Heart left ventricle (tissue), 16 donors: Measurements from ENCODE around the gene PLEKHA7. TPM values are rescaled to one million over a fixed set of nuclear protein-coding genes. Genes with fewer than 3 reads are reported as not detected.

Experiments
- ATAC-seq, 4 donors: fragments of 200-7000 bp; cut with Tn5 transposase; one replicate each; pipeline ENCODE4 v1.9.1; 2020 to 2022; ENCODE audit warnings: moderate library complexity in 4 of 4, mild to moderate bottlenecking in 3 of 4, moderate number of reproducible peaks in 1 of 4
- DNase-seq, 5 donors: peaks; one replicate each; pipeline ENCODE4 v3.0.0-alpha.2; 2020
- H3K27ac ChIP-seq, 12 donors: fragments of 200-600 bp; sonication (generic) in 4 of 12; one replicate each; pipeline versions ENCODE4 v1.5.0 to v1.8.0; 2016 to 2022; ENCODE audit warnings: mild to moderate bottlenecking in 2 of 12
- H3K27me3 ChIP-seq, 9 donors: fragments of 200-600 bp; sonication (generic) in 2 of 9; one replicate each; pipeline versions ENCODE4 v1.5.1 to v1.8.0; 2016 to 2022; ENCODE audit warnings: mild to moderate bottlenecking in 3 of 9
- H3K36me3 ChIP-seq, 9 donors: fragments of 200-600 bp; sonication (generic) in 2 of 9; one replicate each; pipeline versions ENCODE4 v1.5.0 to v1.8.0; 2018 to 2022; ENCODE audit warnings: mild to moderate bottlenecking in 2 of 9
- H3K4me1 ChIP-seq, 12 donors: fragments of 200-600 bp; sonication (generic) in 4 of 12; one replicate each; pipeline versions ENCODE4 v1.5.0 to v1.8.0; 2016 to 2022; ENCODE audit warnings: mild to moderate bottlenecking in 3 of 12
- H3K4me3 ChIP-seq, 12 donors: fragments of 200-600 bp; sonication (generic) in 4 of 12; one replicate each; pipeline versions ENCODE4 v1.5.0 to v1.8.0; 2017 to 2022; ENCODE audit warnings: mild to moderate bottlenecking in 9 of 12, moderate library complexity in 4 of 12
- H3K9me3 ChIP-seq, 12 donors: fragments of 200-600 bp; sonication (generic) in 4 of 12; one replicate each; pipeline versions ENCODE4 v1.5.0 to v1.8.0; 2016 to 2022; ENCODE audit warnings: mild to moderate bottlenecking in 1 of 12
- CTCF ChIP-seq, 12 donors: fragments of 200-600 bp; sonication (generic) in 4 of 12; IDR thresholded peaks; one replicate each; pipeline versions ENCODE4 v1.5.0 to v1.8.0; 2018 to 2022; ENCODE audit warnings: antibody characterized with exemption in 12 of 12, mild to moderate bottlenecking in 5 of 12
- POLR2A ChIP-seq, 2 donors: fragments of 450-650 bp; IDR thresholded peaks; one replicate each; pipeline ENCODE4 v1.6.1; 2017; ENCODE audit warnings: antibody characterized with exemption in 2 of 2, mild to moderate bottlenecking in 2 of 2, moderate library complexity in 2 of 2
- WGBS, 4 donors: extraction: QIAGEN DNeasy Blood & Tissue Kit in 2 of 4; methylation state at CpG; one replicate each; pipeline versions ENCODE4 v1.1.5 to v1.1.7; 2013 to 2018; 5-methylcytosine and 5-hydroxymethylcytosine counted together
- intact Hi-C, 10 donors: fragments of 100-400 bp; cut with DNase I; formaldehyde crosslinking; loops; one replicate each; pipeline versions ENCODE4 v1.11.1 to v1.14.2; 2022
- polyA plus RNA-seq, 2 donors: library from polyadenylated mRNA; stranded (reverse); fragments of 200-250 nt; gene quantifications; one replicate each; pipeline ENCODE4 v1.2.3, GENCODE V29; 2013
- total RNA-seq, 9 donors: library from RNA; depleted of rRNA in 2 of 9; stranded (reverse); fragments of >200 nt in 2 of 9; fragmentation: NEBNext Ultra II Directional in 3 of 9; extraction: Animal tissue kit (Norgen Biotek cat#: 25700) in 3 of 9; gene quantifications; one replicate each; pipeline versions ENCODE4 v1.1.0 to v1.2.4, GENCODE V29; 2016 to 2023
- donor health status: ischemic (EF 13 %, LVEDD 7.1; RV severe dilation, severe dysfunction).
- donor health status: healthy with polysubstance abuse.
- donor health status: DM: no; HTN: yes; CAD: no.
- donor health status: DM: no; HTN: no; CAD: no.
- donor health status: ischemic (EF 25% LVEDD 6.9; RV normal size, moderate dysfunction).
- donor health status: ischemic (EF 25% LVEDD 5.7; RV mildly dilated, moderate dysfunction).
- donor health status: healthy.
- donor health status: DM: yes; HTN: yes; CAD: no.
- donor health status: ischemic (EF 35%, LVEDD 5.7; RV mildly dilated, moderate dysfunction).
- donor health status: nonischemic (EF 11% LVEDD 7.7; RV severe dilation, severe dysfunction).
- donor health status: DM: yes; HTN: yes; CAD: no.
- donor health status: PGD.
- donor health status: ischemic (EF 29% LVEDD 5.4; RV normal size, mild dysfunction).
- donor health status: nonischemic (EF 23%, LVEDD 6.1; RV moderate dilation, normal function).

PLEKHA7 gene
- total and polyA plus RNA-seq, 11 donors = 13.1 to 57.5 (median 23.5) TPM

- peaks cover 0 to 32% (median 7%) of the 10 kb centered on the region in 9 donors for H3K36me3 ChIP-seq
- DNase-seq = no peak
- no peak overlapping the region for H3K4me3 ChIP-seq
- H3K27ac ChIP-seq = peak overlapping the region in 3 of 12 donors; percentile 25 to 65 (median 30)
- TF ChIP-seq CTCF (IDR thresholded peaks at IDR 0.05) (no peak), POLR2A (IDR thresholded peaks at IDR 0.05) (no peak)
- WGBS, 4 donors = 46 to 57% (median 48%) methylated on average over 4 of the region's 4 CpGs
- H3K4me1 ChIP-seq = peaks cover 0 to 78% (median 44%) of the 10 kb centered on the region in 12 donors
- intact Hi-C loops = loop anchor here in 5 of 10 donors (2.0 to 10.0 kb wide), 3 partner anchors 29 to 247 kb away; no protein-coding TSS in a partner anchor
- H3K9me3 ChIP-seq = no peaks in the 10 kb centered on the region
- H3K27me3 ChIP-seq = no peaks in the 10 kb centered on the region
- ATAC-seq = peak in 1 of 4 donors; percentile 27
Measured at GRCh38 chr11:16817351-16817750, 196.9 kb downstream of the PLEKHA7 start.

- Histone ChIP-seq H3K4me3 (no peak overlapping the region), H3K4me1 (peaks cover 0 to 82% (median 42%) of the 10 kb centered on the region in 12 donors), H3K27ac (peak overlapping the region in 3 of 12 donors; percentile 25 to 65 (median 30)), H3K9me3 (no peaks in the 10 kb centered on the region), H3K36me3 (peaks cover 0 to 32% (median 7%) of the 10 kb centered on the region in 9 donors), H3K27me3 (no peaks in the 10 kb centered on the region)
- no peak for DNase-seq
- ATAC-seq = no peak
- WGBS, 4 donors = 91 to 95% (median 94%) methylated on average over 24 to 32 of the region's 32 CpGs
- intact Hi-C loops = loop anchor here in 5 of 10 donors (2.0 to 10.0 kb wide), 3 partner anchors 28 to 248 kb away; no protein-coding TSS in a partner anchor
- TF ChIP-seq POLR2A (IDR thresholded peaks at IDR 0.05) (no peak), CTCF (IDR thresholded peaks at IDR 0.05) (no peak)
Measured at GRCh38 chr11:16816358-16817270, 197.6 kb downstream of the PLEKHA7 start.

GRCh38 chr11:16815047-16815767, 199.0 kb downstream of the PLEKHA7 start:
- no peaks in the 10 kb centered on the region for H3K9me3 ChIP-seq
- intact Hi-C loops = loop anchor here in 4 of 10 donors (10.0 kb wide), 2 partner anchors 120 to 250 kb away; no protein-coding TSS in a partner anchor
- TF ChIP-seq POLR2A (IDR thresholded peaks at IDR 0.05) (no peak), CTCF (IDR thresholded peaks at IDR 0.05) (peak in 1 of 12 donors; percentile 9)
- 59 to 71% (median 62%) methylated on average over 21 to 23 of the region's 23 CpGs for WGBS, 4 donors
- peak overlapping the region in 3 of 12 donors; percentile 28 to 80 (median 55) for H3K27ac ChIP-seq
- peaks cover 4 to 83% (median 37%) of the 10 kb centered on the region in 12 donors for H3K4me1 ChIP-seq
- peaks cover 0 to 32% (median 7%) of the 10 kb centered on the region in 9 donors for H3K36me3 ChIP-seq
- peak; percentile 19 to 67 (median 52) for ATAC-seq
- H3K4me3 ChIP-seq = no peak overlapping the region
- peak in 3 of 5 donors; percentile 59 to 84 (median 78) for DNase-seq
- H3K27me3 ChIP-seq = no peaks in the 10 kb centered on the region
